HUES48 (cell line): ENCODE data around the gene GP5.

ENCODE experiments used
- H3K27ac ChIP-seq: one replicate; pipeline ENCODE4 v1.7.0; 2013; ENCODE audit warnings: low read depth, low read length, inconsistent platforms
- H3K27me3 ChIP-seq: 2 replicates; pipeline ENCODE4 v1.6.1; 2013; ENCODE audit warnings: mild to moderate bottlenecking, low read length; ENCODE audit not compliant: control insufficient read depth, insufficient read depth
- H3K36me3 ChIP-seq: 2 replicates; pipeline ENCODE4 v1.6.1; 2013; ENCODE audit warnings: low read length; ENCODE audit not compliant: control insufficient read depth, insufficient read depth
- H3K4me1 ChIP-seq: 2 replicates; pipeline ENCODE4 v1.6.1; 2013; ENCODE audit warnings: mild to moderate bottlenecking, low read length; ENCODE audit not compliant: control insufficient read depth, insufficient read depth
- H3K4me3 ChIP-seq: 2 replicates; pipeline ENCODE4 v1.5.1; 2013; ENCODE audit warnings: mild to moderate bottlenecking, low read depth, low read length
- H3K9ac ChIP-seq: 2 replicates; pipeline ENCODE4 v1.6.1; 2013; ENCODE audit warnings: mild to moderate bottlenecking, low read depth, low read length, moderate library complexity
- H3K9me3 ChIP-seq: 2 replicates; pipeline ENCODE4 v1.6.1; 2013; ENCODE audit warnings: low read length; ENCODE audit not compliant: control insufficient read depth, insufficient read depth

The GP5 gene

DNA sequence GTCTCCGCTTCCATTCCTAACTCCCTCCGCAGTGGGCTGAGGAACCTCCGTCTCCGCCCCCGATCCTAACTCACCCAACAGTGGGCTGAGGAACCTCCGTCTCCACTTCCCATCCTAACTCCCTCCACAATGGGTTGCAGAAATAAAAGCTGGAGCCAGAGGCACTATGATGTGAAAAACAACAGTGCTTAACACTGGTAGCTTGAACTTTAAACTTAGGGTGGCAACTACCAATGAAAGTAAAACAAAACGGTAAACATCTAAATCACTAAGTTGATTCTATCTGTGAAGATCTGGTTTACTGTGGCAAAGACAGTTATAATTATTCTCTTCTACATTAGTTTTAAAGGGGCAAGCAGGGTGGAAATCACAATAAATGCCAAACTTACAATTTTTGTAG is 25.9 kb upstream of the GP5 start:
- Histone ChIP-seq H3K36me3 (peaks cover 85% of the 10 kb centered on the region), H3K4me3 (no peak overlapping the region), H3K4me1 (no peaks in the 10 kb centered on the region), H3K9ac (no peak overlapping the region), H3K9me3 (no peaks in the 10 kb centered on the region), H3K27me3 (no peaks in the 10 kb centered on the region), H3K27ac (no peak overlapping the region)

DNA sequence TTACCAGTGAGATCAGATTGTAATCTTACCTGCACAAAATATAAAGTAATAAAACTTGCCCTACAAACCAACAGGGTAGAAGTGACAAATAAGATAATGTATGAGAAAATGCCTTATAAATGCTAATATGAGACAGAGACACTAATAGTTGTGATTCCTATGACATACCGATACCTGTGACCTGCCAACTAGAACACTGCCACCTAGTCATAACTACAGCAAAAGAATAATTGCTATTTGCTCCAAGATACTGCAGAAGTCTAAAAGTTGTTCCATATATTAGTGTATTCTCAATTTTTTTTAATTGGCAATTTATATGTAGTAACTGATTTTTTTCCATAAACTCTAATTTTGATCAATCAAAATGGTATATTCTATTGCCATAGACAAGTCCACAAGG is 25.3 kb upstream of the GP5 start:
- no peaks in the 10 kb centered on the region for H3K4me1 ChIP-seq
- H3K36me3 ChIP-seq = peaks cover 85% of the 10 kb centered on the region
- H3K9ac ChIP-seq = no peak overlapping the region
- no peak overlapping the region for H3K4me3 ChIP-seq
- no peaks in the 10 kb centered on the region for H3K9me3 ChIP-seq
- no peaks in the 10 kb centered on the region for H3K27me3 ChIP-seq
- H3K27ac ChIP-seq = no peak overlapping the region

GRCh38 chr3:194423317-194423716 is 24.3 kb upstream of the GP5 start:
- Histone ChIP-seq H3K27me3 (no peaks in the 10 kb centered on the region), H3K4me3 (no peak overlapping the region), H3K36me3 (peaks cover 85% of the 10 kb centered on the region), H3K9me3 (no peaks in the 10 kb centered on the region), H3K27ac (no peak overlapping the region), H3K9ac (no peak overlapping the region), H3K4me1 (no peaks in the 10 kb centered on the region)

- H3K4me3 ChIP-seq = no peak overlapping the region
- no peak overlapping the region for H3K9ac ChIP-seq
- H3K27ac ChIP-seq = no peak overlapping the region
- no peaks in the 10 kb centered on the region for H3K27me3 ChIP-seq
- H3K36me3 ChIP-seq = peaks cover 84% of the 10 kb centered on the region
- no peaks in the 10 kb centered on the region for H3K4me1 ChIP-seq
- no peaks in the 10 kb centered on the region for H3K9me3 ChIP-seq
These were observed 23.1 kb upstream of the GP5 start for GRCh38 chr3:194422188-194422587.

GRCh38 chr3:194418671-194419070 is 19.6 kb upstream of the GP5 start:
- Histone ChIP-seq H3K9ac (no peak overlapping the region), H3K27ac (no peak overlapping the region), H3K4me3 (no peak overlapping the region), H3K9me3 (no peaks in the 10 kb centered on the region), H3K4me1 (no peaks in the 10 kb centered on the region), H3K36me3 (peaks cover 60% of the 10 kb centered on the region), H3K27me3 (no peaks in the 10 kb centered on the region)

DNA sequence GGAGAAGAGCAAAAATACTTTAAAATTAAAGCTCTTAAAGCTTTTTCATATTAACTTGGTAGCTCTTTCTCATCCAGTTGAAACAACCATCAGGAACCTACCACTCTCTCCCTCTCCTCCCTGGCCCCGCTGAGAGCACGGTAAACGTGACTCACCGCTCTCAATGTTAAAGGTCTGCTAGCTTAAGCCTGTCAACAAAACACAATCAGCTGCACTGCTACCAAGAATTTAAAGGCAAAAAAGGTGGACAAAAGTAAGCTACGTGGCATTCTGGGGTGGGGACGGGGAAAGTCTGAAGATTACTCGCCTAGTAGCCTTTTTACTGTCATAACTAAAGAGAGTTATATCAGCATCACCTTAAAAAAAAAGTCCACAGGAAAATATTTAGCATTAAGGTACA is 8.4 kb upstream of the GP5 start:
- Histone ChIP-seq H3K9me3 (no peaks in the 10 kb centered on the region), H3K4me1 (no peaks in the 10 kb centered on the region), H3K27ac (peak overlapping the region; percentile 17), H3K9ac (no peak overlapping the region), H3K4me3 (no peak overlapping the region), H3K27me3 (no peaks in the 10 kb centered on the region), H3K36me3 (peaks cover 32% of the 10 kb centered on the region)

GRCh38 chr3:194405766-194406165 is 6.7 kb upstream of the GP5 start:
- no peaks in the 10 kb centered on the region for H3K9me3 ChIP-seq
- H3K27ac ChIP-seq = no peak overlapping the region
- H3K4me1 ChIP-seq = peaks cover 4% of the 10 kb centered on the region; the same call in 1 of the 2 replicates
- no peak overlapping the region for H3K9ac ChIP-seq
- H3K27me3 ChIP-seq = no peaks in the 10 kb centered on the region
- H3K36me3 ChIP-seq = peaks cover 23% of the 10 kb centered on the region
- no peak overlapping the region for H3K4me3 ChIP-seq

DNA sequence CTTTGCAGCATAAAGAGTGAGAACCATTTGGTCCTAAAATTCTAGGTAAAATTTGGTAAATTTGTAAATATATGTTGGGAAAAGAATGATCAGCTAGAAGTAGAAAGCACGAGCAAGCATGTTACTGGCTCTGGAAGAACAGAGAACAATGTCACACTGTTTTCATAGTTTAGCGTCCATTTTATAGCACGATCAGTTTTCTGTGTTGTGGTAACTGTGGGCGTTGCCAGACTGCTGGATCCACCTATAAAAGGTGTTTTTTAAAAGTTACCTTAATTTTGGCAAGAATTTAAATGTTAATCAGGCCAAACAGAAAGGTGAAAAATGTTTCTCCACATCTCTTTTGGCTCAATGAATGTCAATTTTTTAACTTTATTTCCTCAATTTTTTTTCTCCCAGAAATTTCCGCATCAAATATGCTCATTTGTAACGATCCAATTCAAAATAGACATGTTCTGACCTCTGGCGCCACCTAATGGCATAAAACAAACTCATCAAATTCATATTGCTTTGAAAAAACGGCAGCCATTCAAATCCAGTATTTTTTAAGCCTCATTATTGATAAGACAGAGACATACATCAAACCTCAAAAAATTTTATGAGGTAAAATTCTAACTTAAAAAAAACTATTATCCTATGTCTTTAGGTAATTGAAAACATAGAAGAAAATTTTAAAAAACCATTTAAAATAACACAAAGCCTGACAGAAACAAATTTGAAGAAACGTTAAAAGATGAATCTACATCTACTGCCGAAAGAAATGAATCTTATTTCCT is 5.5 kb upstream of the GP5 start:
- Histone ChIP-seq H3K36me3 (peaks cover 23% of the 10 kb centered on the region), H3K9me3 (no peaks in the 10 kb centered on the region), H3K27me3 (no peaks in the 10 kb centered on the region; the same call in 1 of the 2 replicates), H3K4me1 (peaks cover 4% of the 10 kb centered on the region; the same call in 1 of the 2 replicates), H3K9ac (no peak overlapping the region), H3K27ac (no peak overlapping the region), H3K4me3 (no peak overlapping the region)

GRCh38 chr3:194401868-194402329 is 2.8 kb upstream of the GP5 start:
- Histone ChIP-seq H3K36me3 (peaks cover 13% of the 10 kb centered on the region), H3K4me3 (no peak overlapping the region), H3K9ac (no peak overlapping the region), H3K9me3 (no peaks in the 10 kb centered on the region), H3K27me3 (peaks cover 25% of the 10 kb centered on the region), H3K4me1 (peaks cover 11% of the 10 kb centered on the region; the same call in 1 of the 2 replicates), H3K27ac (no peak overlapping the region)

DNA sequence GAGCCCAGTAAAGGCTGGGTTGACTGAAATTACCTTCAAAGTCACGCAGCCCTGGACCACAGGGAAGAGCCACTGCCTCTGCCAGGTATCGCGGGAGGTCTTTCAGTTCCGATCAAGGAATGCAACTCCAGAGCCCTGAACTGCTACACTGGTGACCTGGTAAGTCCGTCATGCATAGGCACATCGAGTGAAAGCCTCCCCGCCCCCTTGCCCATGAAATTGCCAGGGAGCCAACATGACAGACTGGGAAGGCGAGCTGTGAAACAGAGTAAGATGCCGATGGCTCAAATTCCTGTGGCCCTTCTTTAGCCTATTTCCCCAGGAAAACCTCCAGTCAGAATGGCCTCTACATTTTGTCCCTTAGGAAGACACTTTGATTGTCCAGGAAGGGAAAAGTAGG is 2.3 kb upstream of the GP5 start:
- Histone ChIP-seq H3K9ac (no peak overlapping the region), H3K9me3 (no peaks in the 10 kb centered on the region), H3K4me3 (no peak overlapping the region), H3K27me3 (peaks cover 31% of the 10 kb centered on the region), H3K4me1 (peaks cover 11% of the 10 kb centered on the region; the same call in 1 of the 2 replicates), H3K36me3 (peaks cover 13% of the 10 kb centered on the region), H3K27ac (no peak overlapping the region)

GRCh38 chr3:194399874-194400411 is 877 bp upstream of the GP5 start:
- H3K9ac ChIP-seq = no peak overlapping the region
- H3K9me3 ChIP-seq = no peaks in the 10 kb centered on the region
- H3K36me3 ChIP-seq = peaks cover 6% of the 10 kb centered on the region; the same call in 1 of the 2 replicates
- no peak overlapping the region for H3K27ac ChIP-seq
- H3K27me3 ChIP-seq = peaks cover 37% of the 10 kb centered on the region
- H3K4me1 ChIP-seq = peaks cover 15% of the 10 kb centered on the region; the same call in 1 of the 2 replicates
- H3K4me3 ChIP-seq = no peak overlapping the region
